Panc1 (cell line): ENCODE data around the gene PCBP2. TPM values are rescaled to one million over a fixed set of nuclear protein-coding genes. Genes with fewer than 3 reads are reported as not detected.
A peak's percentile ranks its signal among the peaks of the same experiment; 100 is the strongest.

Experiments
- ATAC-seq: fragments of 200-7000 bp; cut with Tn5 transposase; 2 replicates; pipeline ENCODE4 v1.9.1; 2020; ENCODE audit warnings: mild to moderate bottlenecking, moderate library complexity
- BruUV-seq: library from RNA; stranded (reverse); fragments of 400-500 nt; replicated peaks from 2 replicates; lab custom pipeline; 2021; lab: Mats Ljungman, UMichigan
- CTCF ChIA-PET: fragments of 300-600 bp; sonication (Branson Sonifier 250); formaldehyde crosslinking; loops from one replicate; lab custom pipeline; 2022; ENCODE audit warnings: antibody characterized with exemption; lab: Charles Lee
- POLR2A ChIA-PET: fragments of 300-600 bp; sonication (Branson Sonifier 250); formaldehyde crosslinking; loops from one replicate; lab custom pipeline; 2022; ENCODE audit warnings: antibody characterized with exemption; lab: Charles Lee
- DNase-seq: peaks from one replicate; pipeline ENCODE4 v3.0.0-alpha.2; 2010; ENCODE audit warnings: low read depth, low spot score
- H3K27ac ChIP-seq: 2 replicates; pipeline ENCODE4 v1.5.1; 2011; ENCODE audit warnings: mild to moderate bottlenecking, low read length, inconsistent platforms
- H3K27me3 ChIP-seq: fragments of 200-500 bp; sonication (Bioruptor generic); 2 replicates; pipeline ENCODE4 v1.6.0; 2014; ENCODE audit warnings: low read length, inconsistent platforms; ENCODE audit not compliant: control insufficient read depth, insufficient read depth
- H3K36me3 ChIP-seq: fragments of 200-500 bp; sonication (Bioruptor generic); 2 replicates; pipeline ENCODE4 v1.5.1; 2014; ENCODE audit warnings: inconsistent platforms, mild to moderate bottlenecking, low read length, moderate library complexity; ENCODE audit not compliant: control insufficient read depth, insufficient read depth
- H3K4me1 ChIP-seq: 2 replicates; pipeline ENCODE4 v1.5.1; 2011; ENCODE audit warnings: inconsistent platforms, mild to moderate bottlenecking, low read length, moderate library complexity; ENCODE audit not compliant: control insufficient read depth, insufficient read depth
- H3K4me3 ChIP-seq, 2 experiments: 2 replicates each; pipeline ENCODE4 v1.5.1; 2011 to 2012; ENCODE audit warnings: low read depth in 2 of 2, low read length in 2 of 2, mild to moderate bottlenecking in 2 of 2, inconsistent platforms in 1 of 2, moderate library complexity in 1 of 2
- H3K9me3 ChIP-seq: fragments of 200-500 bp; sonication (Bioruptor generic); 2 replicates; pipeline ENCODE4 v1.5.1; 2014; ENCODE audit warnings: low read depth, mild to moderate bottlenecking, inconsistent platforms, low read length, moderate library complexity; ENCODE audit not compliant: control insufficient read depth, insufficient read depth
- POLR2AphosphoS5 ChIP-seq: IDR thresholded peaks from 2 replicates; pipeline ENCODE4 v1.6.1; 2012; ENCODE audit warnings: mild to moderate bottlenecking, low read depth, low read length, moderate library complexity
- SIN3A ChIP-seq: IDR thresholded peaks from 2 replicates; pipeline ENCODE4 v1.6.1; 2012; ENCODE audit warnings: low read depth, mild to moderate bottlenecking, low read length, moderate library complexity, borderline replicate concordance; ENCODE audit not compliant: insufficient read depth
- TCF7L2 ChIP-seq: IDR thresholded peaks from 2 replicates; pipeline ENCODE4 v1.6.1; 2011; ENCODE audit warnings: mild to moderate bottlenecking, low read depth, low read length, inconsistent platforms
- in situ Hi-C: cut with HindIII; loops from 2 replicates; pipeline ENCODE4 v1.10.0; 2016; ENCODE audit warnings: low sequenced_read_pairs, low pct_unique_long_range_greater_than_20kb
- intact Hi-C: fragments of 100-400 bp; cut with micrococcal nuclease; formaldehyde crosslinking; loops from one replicate; pipeline ENCODE4 v1.10.0; 2022; ENCODE audit not compliant: unreplicated experiment
- total RNA-seq: library from RNA; stranded (reverse); gene quantifications from one replicate; pipeline ENCODE4 v1.2.1, GENCODE V29; 2021; ENCODE audit not compliant: unreplicated experiment
- TF ChIP-seq, protein P1 (sequence below), 2 experiments: IDR thresholded peaks; 2 replicates each; pipeline ENCODE4 v1.6.1; 2011 to 2012; ENCODE audit warnings: low read depth in 2 of 2, control low read depth in 1 of 2, low read length in 1 of 2, mild to moderate bottlenecking in 1 of 2, moderate library complexity in 1 of 2; ENCODE audit not compliant: insufficient read depth in 1 of 2
- TF ChIP-seq, protein P2 (sequence below): fragments of 450-650 bp; IDR thresholded peaks from 2 replicates; pipeline ENCODE4 v1.5.1; 2017; ENCODE audit warnings: mild to moderate bottlenecking

Gene PCBP2
- total RNA-seq, 1 experiment from 2014 or later = 836 TPM

DNA sequence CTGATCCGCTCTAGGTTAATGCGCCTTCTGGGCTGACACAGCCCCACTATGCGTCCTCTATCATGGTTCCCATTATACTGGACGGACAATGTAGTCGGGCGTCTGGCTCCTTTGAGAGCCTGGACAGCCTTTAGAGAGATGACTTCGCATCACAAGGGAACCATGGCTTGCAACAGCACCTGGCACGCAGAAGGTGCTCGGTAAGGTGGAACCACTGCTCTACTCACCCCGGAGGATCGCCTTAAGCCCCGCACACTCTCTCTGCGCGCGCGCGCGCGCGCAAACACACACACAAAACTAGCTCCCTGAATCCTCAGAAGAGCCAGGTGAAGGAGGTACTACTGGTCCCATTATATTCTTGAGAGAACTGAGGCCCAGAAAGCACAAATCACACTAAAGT lies 40.3 kb downstream of the PCBP2 start:
- DNase-seq (no peak), ATAC-seq (no peak; the same call in 1 of the 2 replicates)
- Histone ChIP-seq H3K27ac (peak overlapping the region; percentile 91), H3K36me3 (no peaks in the 10 kb centered on the region), H3K4me1 (peaks cover 26% of the 10 kb centered on the region), H3K9me3 (no peaks in the 10 kb centered on the region), H3K27me3 (no peaks in the 10 kb centered on the region), H3K4me3 (peak overlapping the region; percentile 48 to 78)
- intact Hi-C loops (no loop called here), in situ Hi-C loops (no loop called here)
- BruUV-seq = no TSS peak
- ChIA-PET CTCF (interaction anchor here (0.7 kb wide), 1 partner anchor 16 kb away, joined by 5 read pairs; no protein-coding TSS in a partner anchor), POLR2A (interaction anchor here (0.7 kb wide), 1 partner anchor 291 kb away, joined by 4 read pairs; no protein-coding TSS in a partner anchor)
- TF ChIP-seq, protein P1, sequence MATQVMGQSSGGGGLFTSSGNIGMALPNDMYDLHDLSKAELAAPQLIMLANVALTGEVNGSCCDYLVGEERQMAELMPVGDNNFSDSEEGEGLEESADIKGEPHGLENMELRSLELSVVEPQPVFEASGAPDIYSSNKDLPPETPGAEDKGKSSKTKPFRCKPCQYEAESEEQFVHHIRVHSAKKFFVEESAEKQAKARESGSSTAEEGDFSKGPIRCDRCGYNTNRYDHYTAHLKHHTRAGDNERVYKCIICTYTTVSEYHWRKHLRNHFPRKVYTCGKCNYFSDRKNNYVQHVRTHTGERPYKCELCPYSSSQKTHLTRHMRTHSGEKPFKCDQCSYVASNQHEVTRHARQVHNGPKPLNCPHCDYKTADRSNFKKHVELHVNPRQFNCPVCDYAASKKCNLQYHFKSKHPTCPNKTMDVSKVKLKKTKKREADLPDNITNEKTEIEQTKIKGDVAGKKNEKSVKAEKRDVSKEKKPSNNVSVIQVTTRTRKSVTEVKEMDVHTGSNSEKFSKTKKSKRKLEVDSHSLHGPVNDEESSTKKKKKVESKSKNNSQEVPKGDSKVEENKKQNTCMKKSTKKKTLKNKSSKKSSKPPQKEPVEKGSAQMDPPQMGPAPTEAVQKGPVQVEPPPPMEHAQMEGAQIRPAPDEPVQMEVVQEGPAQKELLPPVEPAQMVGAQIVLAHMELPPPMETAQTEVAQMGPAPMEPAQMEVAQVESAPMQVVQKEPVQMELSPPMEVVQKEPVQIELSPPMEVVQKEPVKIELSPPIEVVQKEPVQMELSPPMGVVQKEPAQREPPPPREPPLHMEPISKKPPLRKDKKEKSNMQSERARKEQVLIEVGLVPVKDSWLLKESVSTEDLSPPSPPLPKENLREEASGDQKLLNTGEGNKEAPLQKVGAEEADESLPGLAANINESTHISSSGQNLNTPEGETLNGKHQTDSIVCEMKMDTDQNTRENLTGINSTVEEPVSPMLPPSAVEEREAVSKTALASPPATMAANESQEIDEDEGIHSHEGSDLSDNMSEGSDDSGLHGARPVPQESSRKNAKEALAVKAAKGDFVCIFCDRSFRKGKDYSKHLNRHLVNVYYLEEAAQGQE (IDR thresholded peaks at IDR 0.05; ENCODE audit: insufficient read depth in 1 of 2, low read depth in 2 of 2, low read length in 1 of 2) = no peak
- TF ChIP-seq SIN3A (no peak), TCF7L2 (no peak), POLR2AphosphoS5 (no peak)
- TF ChIP-seq, protein P2, sequence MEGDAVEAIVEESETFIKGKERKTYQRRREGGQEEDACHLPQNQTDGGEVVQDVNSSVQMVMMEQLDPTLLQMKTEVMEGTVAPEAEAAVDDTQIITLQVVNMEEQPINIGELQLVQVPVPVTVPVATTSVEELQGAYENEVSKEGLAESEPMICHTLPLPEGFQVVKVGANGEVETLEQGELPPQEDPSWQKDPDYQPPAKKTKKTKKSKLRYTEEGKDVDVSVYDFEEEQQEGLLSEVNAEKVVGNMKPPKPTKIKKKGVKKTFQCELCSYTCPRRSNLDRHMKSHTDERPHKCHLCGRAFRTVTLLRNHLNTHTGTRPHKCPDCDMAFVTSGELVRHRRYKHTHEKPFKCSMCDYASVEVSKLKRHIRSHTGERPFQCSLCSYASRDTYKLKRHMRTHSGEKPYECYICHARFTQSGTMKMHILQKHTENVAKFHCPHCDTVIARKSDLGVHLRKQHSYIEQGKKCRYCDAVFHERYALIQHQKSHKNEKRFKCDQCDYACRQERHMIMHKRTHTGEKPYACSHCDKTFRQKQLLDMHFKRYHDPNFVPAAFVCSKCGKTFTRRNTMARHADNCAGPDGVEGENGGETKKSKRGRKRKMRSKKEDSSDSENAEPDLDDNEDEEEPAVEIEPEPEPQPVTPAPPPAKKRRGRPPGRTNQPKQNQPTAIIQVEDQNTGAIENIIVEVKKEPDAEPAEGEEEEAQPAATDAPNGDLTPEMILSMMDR = no peak

DNA sequence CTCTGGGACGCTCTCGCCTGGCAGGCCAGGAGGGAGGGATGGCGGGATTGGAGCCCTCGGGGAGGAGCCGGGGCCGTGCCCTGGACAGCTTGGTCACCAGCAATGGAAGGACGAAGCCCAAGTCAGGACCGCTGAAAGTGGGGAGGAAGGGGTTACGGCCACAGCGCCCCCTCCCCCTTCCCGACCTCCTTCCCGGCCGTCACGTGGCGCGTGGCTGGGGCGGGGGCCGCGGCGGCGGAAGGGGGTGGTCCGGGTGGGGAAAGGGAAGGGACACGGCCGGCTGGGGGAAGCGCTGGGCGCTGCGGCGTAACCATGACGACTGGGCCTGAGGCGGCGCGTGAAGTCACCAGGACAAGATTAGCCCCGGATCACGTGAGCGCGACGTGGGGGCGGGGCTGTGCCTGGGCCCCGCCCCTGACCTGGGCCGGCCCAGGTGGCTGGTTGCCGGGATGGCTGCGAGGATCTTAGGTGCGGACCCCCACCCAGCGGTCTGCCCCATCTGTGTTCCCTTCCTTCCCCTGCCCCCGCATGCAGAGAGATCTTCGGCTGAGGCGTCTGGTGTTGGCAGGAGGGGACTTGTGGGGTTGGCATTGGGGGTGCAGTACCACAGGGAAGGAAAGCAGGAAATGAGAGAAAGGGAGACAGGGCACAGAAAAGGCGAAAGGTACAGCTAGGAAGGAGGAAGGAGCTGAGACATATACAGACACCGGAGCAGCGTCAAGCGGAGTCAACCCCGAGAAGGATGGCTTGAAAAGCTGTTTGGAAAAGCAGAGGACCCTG lies 41.1 kb downstream of the PCBP2 start:
- no TSS peak for BruUV-seq
- H3K9me3 ChIP-seq = no peaks in the 10 kb centered on the region
- H3K27me3 ChIP-seq = no peaks in the 10 kb centered on the region
- DNase-seq (peak; percentile 60), ATAC-seq (peak; percentile 94)
- intact Hi-C loops = no loop called here
- H3K27ac ChIP-seq = peak overlapping the region; percentile 92
- ChIA-PET CTCF (interaction anchor here (0.7 kb wide), 1 partner anchor 11 kb away, joined by 3 read pairs; no protein-coding TSS in a partner anchor), POLR2A (interaction anchor here (0.5 to 0.8 kb wide), 4 partner anchors 11 to 292 kb away, joined by 3 to 8 read pairs (median 4); no protein-coding TSS in a partner anchor)
- H3K4me1 ChIP-seq = peaks cover 28% of the 10 kb centered on the region
- TF ChIP-seq, protein P2 = no peak
- TF ChIP-seq POLR2AphosphoS5 (peak; percentile 68), SIN3A (peak; percentile 34; the same call in 1 of the 2 replicates)
- H3K4me3 ChIP-seq = peak overlapping the region; percentile 48 to 78
- no peaks in the 10 kb centered on the region for H3K36me3 ChIP-seq
- in situ Hi-C loops = no loop called here
